ENCODE data around the gene KLHL29.

Gene KLHL29

GRCh38 chr2:23694058-23695045 is 309.4 kb downstream of the KLHL29 start:
- TF ChIP-seq EZH2phosphoT487 (IDR thresholded peaks at IDR 0.05; ENCODE audit: borderline replicate concordance) (no peak), CTCF (conservative IDR thresholded peaks at IDR 0.05; ENCODE audit: low read length) (no peak)
- no peak overlapping the region for H3K9ac ChIP-seq (ENCODE audit: low read depth, low read length, poor library complexity, severe bottlenecking)
- H3K9me2 ChIP-seq (replicated peaks; ENCODE audit: low read depth, low read length), result no peaks in the 10 kb centered on the region
- H2AFZ ChIP-seq (ENCODE audit: low read length), result no peak overlapping the region
- H3K9me3 ChIP-seq (ENCODE audit: insufficient read depth, low read depth, low read length), result no peaks in the 10 kb centered on the region
- H3K4me1 ChIP-seq (ENCODE audit: insufficient read depth, low read length, poor library complexity, severe bottlenecking), result no peaks in the 10 kb centered on the region
- no peaks in the 10 kb centered on the region for H3K27me3 ChIP-seq (ENCODE audit: insufficient read depth, low read length, poor library complexity, severe bottlenecking)
- H3K36me3 ChIP-seq (ENCODE audit: insufficient read depth, low read length), result no peaks in the 10 kb centered on the region
- no peaks in the 10 kb centered on the region for H3F3A ChIP-seq (ENCODE audit: low read depth)
- no peaks in the 10 kb centered on the region for H3K79me2 ChIP-seq (ENCODE audit: insufficient read depth, low read length)
- no peak overlapping the region for H3K4me2 ChIP-seq (ENCODE audit: low read depth, low read length, poor library complexity, severe bottlenecking)
- no peak overlapping the region for H3K4me3 ChIP-seq (ENCODE audit: low read length, poor library complexity, severe bottlenecking)
- no peaks in the 10 kb centered on the region for H4K20me1 ChIP-seq (ENCODE audit: insufficient read depth, low read length, poor library complexity, severe bottlenecking)

GRCh38 chr2:23695214-23695889 is 310.4 kb downstream of the KLHL29 start:
- H3K79me2 ChIP-seq (ENCODE audit: insufficient read depth, low read length), result no peaks in the 10 kb centered on the region
- no peaks in the 10 kb centered on the region for H3K36me3 ChIP-seq (ENCODE audit: insufficient read depth, low read length)
- H3K4me3 ChIP-seq (ENCODE audit: low read length, poor library complexity, severe bottlenecking), result no peak overlapping the region
- H3K9ac ChIP-seq (ENCODE audit: low read depth, low read length, poor library complexity, severe bottlenecking), result no peak overlapping the region
- H3K27me3 ChIP-seq (ENCODE audit: insufficient read depth, low read length, poor library complexity, severe bottlenecking), result no peaks in the 10 kb centered on the region
- TF ChIP-seq CTCF (conservative IDR thresholded peaks at IDR 0.05; ENCODE audit: low read length), result no peak
- TF ChIP-seq EZH2phosphoT487 (IDR thresholded peaks at IDR 0.05; ENCODE audit: borderline replicate concordance), result no peak
- H2AFZ ChIP-seq (ENCODE audit: low read length), result no peak overlapping the region
- H3K9me2 ChIP-seq (replicated peaks; ENCODE audit: low read depth, low read length), result no peaks in the 10 kb centered on the region
- no peaks in the 10 kb centered on the region for H3K4me1 ChIP-seq (ENCODE audit: insufficient read depth, low read length, poor library complexity, severe bottlenecking)
- H3F3A ChIP-seq (ENCODE audit: low read depth), result no peaks in the 10 kb centered on the region
- H3K9me3 ChIP-seq (ENCODE audit: insufficient read depth, low read depth, low read length), result no peaks in the 10 kb centered on the region
- no peak overlapping the region for H3K4me2 ChIP-seq (ENCODE audit: low read depth, low read length, poor library complexity, severe bottlenecking)
- H4K20me1 ChIP-seq (ENCODE audit: insufficient read depth, low read length, poor library complexity, severe bottlenecking), result no peaks in the 10 kb centered on the region

GRCh38 chr2:23695890-23696751 is 311.1 kb downstream of the KLHL29 start:
- Histone ChIP-seq H3K27me3 (ENCODE audit: insufficient read depth, low read length, poor library complexity, severe bottlenecking) (no peaks in the 10 kb centered on the region), H3K9me3 (ENCODE audit: insufficient read depth, low read depth, low read length) (no peaks in the 10 kb centered on the region), H3K4me1 (ENCODE audit: insufficient read depth, low read length, poor library complexity, severe bottlenecking) (no peaks in the 10 kb centered on the region), H4K20me1 (ENCODE audit: insufficient read depth, low read length, poor library complexity, severe bottlenecking) (no peaks in the 10 kb centered on the region), H2AFZ (ENCODE audit: low read length) (no peak overlapping the region), H3K9me2 (replicated peaks; ENCODE audit: low read depth, low read length) (no peaks in the 10 kb centered on the region), H3K79me2 (ENCODE audit: insufficient read depth, low read length) (no peaks in the 10 kb centered on the region), H3K9ac (ENCODE audit: low read depth, low read length, poor library complexity, severe bottlenecking) (no peak overlapping the region), H3K4me2 (ENCODE audit: low read depth, low read length, poor library complexity, severe bottlenecking) (no peak overlapping the region), H3K4me3 (ENCODE audit: low read length, poor library complexity, severe bottlenecking) (no peak overlapping the region), H3K36me3 (ENCODE audit: insufficient read depth, low read length) (no peaks in the 10 kb centered on the region), H3F3A (ENCODE audit: low read depth) (no peaks in the 10 kb centered on the region)
- TF ChIP-seq EZH2phosphoT487 (IDR thresholded peaks at IDR 0.05; ENCODE audit: borderline replicate concordance) (no peak), CTCF (conservative IDR thresholded peaks at IDR 0.05; ENCODE audit: low read length) (no peak)

Data from Loucy (cell line).